Measurements from ENCODE around the gene FLOT1. TPM values are rescaled to one million over a fixed set of nuclear protein-coding genes. Genes with fewer than 3 reads are reported as not detected.

Gene FLOT1
- total and polyA plus RNA-seq, 9 of the 15 experiments (the other 6 are each of a cell fraction or from before 2014, with no cell fraction given), result 11.7 to 149 (median 118) TPM

DNA sequence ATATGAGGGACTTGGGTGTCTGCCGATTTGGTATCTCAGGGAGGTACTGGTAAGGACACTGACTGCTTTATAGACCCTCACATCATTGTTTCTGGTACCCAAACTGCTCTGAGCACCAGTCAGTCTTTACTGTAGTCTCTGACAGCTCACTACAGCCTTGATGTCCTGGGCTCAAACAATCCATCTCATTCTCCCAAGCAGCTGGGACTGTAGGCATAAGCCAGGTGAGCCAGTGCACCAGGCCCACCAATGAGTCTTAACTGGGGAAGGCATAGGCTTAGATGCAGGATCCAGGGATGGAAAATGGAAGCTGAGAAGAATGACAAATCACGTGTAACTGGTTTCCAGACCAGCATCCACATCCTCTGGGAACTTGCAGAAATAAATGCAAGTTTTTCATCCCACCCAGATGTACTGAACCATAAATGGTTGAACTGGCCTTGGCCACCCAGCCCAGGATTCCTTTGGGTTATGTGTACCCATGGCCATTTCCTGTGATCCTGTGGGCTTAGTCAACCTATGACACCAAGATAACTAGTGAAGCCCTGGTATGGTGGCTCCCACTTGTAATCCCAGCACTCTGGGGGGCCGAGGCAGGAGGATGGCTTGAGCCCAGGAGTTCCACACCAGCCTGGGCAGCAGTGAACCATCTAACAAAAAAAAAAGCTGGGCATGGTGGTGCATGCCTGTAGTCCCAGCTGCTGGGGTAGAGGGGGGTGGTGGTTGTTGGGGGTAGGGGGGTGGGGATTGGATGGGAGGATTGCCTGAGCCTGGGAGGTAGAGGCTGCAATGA is 16.6 kb downstream of the FLOT1 start (continued):
- TF ChIP-seq, protein P1, sequence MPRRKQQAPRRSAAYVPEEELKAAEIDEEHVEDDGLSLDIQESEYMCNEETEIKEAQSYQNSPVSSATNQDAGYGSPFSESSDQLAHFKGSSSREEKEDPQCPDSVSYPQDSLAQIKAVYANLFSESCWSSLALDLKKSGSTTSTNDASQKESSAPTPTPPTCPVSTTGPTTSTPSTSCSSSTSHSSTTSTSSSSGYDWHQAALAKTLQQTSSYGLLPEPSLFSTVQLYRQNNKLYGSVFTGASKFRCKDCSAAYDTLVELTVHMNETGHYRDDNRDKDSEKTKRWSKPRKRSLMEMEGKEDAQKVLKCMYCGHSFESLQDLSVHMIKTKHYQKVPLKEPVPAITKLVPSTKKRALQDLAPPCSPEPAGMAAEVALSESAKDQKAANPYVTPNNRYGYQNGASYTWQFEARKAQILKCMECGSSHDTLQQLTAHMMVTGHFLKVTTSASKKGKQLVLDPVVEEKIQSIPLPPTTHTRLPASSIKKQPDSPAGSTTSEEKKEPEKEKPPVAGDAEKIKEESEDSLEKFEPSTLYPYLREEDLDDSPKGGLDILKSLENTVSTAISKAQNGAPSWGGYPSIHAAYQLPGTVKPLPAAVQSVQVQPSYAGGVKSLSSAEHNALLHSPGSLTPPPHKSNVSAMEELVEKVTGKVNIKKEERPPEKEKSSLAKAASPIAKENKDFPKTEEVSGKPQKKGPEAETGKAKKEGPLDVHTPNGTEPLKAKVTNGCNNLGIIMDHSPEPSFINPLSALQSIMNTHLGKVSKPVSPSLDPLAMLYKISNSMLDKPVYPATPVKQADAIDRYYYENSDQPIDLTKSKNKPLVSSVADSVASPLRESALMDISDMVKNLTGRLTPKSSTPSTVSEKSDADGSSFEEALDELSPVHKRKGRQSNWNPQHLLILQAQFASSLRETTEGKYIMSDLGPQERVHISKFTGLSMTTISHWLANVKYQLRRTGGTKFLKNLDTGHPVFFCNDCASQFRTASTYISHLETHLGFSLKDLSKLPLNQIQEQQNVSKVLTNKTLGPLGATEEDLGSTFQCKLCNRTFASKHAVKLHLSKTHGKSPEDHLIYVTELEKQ (CRISPR knock-in tag; IDR thresholded peaks at IDR 0.05), result peak; percentile 5; the same call in 1 of the 2 replicates
- TF ChIP-seq, protein P2, sequence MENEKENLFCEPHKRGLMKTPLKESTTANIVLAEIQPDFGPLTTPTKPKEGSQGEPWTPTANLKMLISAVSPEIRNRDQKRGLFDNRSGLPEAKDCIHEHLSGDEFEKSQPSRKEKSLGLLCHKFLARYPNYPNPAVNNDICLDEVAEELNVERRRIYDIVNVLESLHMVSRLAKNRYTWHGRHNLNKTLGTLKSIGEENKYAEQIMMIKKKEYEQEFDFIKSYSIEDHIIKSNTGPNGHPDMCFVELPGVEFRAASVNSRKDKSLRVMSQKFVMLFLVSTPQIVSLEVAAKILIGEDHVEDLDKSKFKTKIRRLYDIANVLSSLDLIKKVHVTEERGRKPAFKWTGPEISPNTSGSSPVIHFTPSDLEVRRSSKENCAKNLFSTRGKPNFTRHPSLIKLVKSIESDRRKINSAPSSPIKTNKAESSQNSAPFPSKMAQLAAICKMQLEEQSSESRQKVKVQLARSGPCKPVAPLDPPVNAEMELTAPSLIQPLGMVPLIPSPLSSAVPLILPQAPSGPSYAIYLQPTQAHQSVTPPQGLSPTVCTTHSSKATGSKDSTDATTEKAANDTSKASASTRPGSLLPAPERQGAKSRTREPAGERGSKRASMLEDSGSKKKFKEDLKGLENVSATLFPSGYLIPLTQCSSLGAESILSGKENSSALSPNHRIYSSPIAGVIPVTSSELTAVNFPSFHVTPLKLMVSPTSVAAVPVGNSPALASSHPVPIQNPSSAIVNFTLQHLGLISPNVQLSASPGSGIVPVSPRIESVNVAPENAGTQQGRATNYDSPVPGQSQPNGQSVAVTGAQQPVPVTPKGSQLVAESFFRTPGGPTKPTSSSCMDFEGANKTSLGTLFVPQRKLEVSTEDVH (IDR thresholded peaks at IDR 0.05; ENCODE audit: low read depth, partially characterized antibody), result peak; percentile 82
- TF ChIP-seq ZNF436 (CRISPR knock-in tag; IDR thresholded peaks at IDR 0.05), result no peak
- no peak for TF ChIP-seq ZNF766 (CRISPR knock-in tag; conservative IDR thresholded peaks at IDR 0.05)
- TF ChIP-seq, protein P3, sequence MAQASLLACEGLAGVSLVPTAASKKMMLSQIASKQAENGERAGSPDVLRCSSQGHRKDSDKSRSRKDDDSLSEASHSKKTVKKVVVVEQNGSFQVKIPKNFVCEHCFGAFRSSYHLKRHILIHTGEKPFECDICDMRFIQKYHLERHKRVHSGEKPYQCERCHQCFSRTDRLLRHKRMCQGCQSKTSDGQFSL (CRISPR knock-in tag; IDR thresholded peaks at IDR 0.05), result no peak
- TF ChIP-seq, protein P3 (tag; IDR thresholded peaks at IDR 0.05), result no peak
- no peak for TF ChIP-seq CBX5 (IDR thresholded peaks at IDR 0.05; ENCODE audit: borderline replicate concordance, low read depth)
- TF ChIP-seq HOXB6 (CRISPR knock-in tag; IDR thresholded peaks at IDR 0.05; ENCODE audit: borderline replicate concordance), result peak; percentile 75; the same call in 1 of the 2 replicates
- TF ChIP-seq RBM39 (optimal IDR thresholded peaks at IDR 0.05; ENCODE audit: low read depth, low read length), result peak; percentile 93
- TF ChIP-seq ARNT (IDR thresholded peaks at IDR 0.05), result peak in 1 of 2 experiments; percentile 30; a peak in 1 of 4 replicates
- TF ChIP-seq ERF (CRISPR knock-in tag; IDR thresholded peaks at IDR 0.05), result peak; percentile 96
- 0 out of 2 replicates have a peak, but pooled peaks have one; percentile 50 for TF ChIP-seq ZBTB17 (CRISPR knock-in tag; IDR thresholded peaks at IDR 0.05)
- TF ChIP-seq EP300 (IDR thresholded peaks at IDR 0.05; ENCODE audit: low read length), result no peak
- TF ChIP-seq CHD4 (IDR thresholded peaks at IDR 0.05; ENCODE audit: insufficient read depth, insufficient replicate concordance, low read depth, low read length, poor library complexity, severe bottlenecking), result no peak
- TF ChIP-seq HMG20B (CRISPR knock-in tag; IDR thresholded peaks at IDR 0.05), result no peak
- 0 out of 2 replicates have a peak, but pooled peaks have one; percentile 6 for TF ChIP-seq CREB1 (IDR thresholded peaks at IDR 0.05)
- no peak for TF ChIP-seq CREB1 (CRISPR knock-in tag; IDR thresholded peaks at IDR 0.05)
- no peak for TF ChIP-seq COPS2 (conservative IDR thresholded peaks at IDR 0.05)
- no peak for TF ChIP-seq ZNF668 (CRISPR knock-in tag; IDR thresholded peaks at IDR 0.05)
- TF ChIP-seq ZNF444 (CRISPR knock-in tag; IDR thresholded peaks at IDR 0.05), result no peak; the same call in 1 of the 2 replicates
- TF ChIP-seq POLR3G (IDR thresholded peaks at IDR 0.05; ENCODE audit: extremely low read depth, insufficient read length, insufficient replicate concordance), result no peak
- peak; percentile 12; the same call in 1 of the 2 replicates for TF ChIP-seq PHTF2 (CRISPR knock-in tag; IDR thresholded peaks at IDR 0.05)
